ENCODE measurements around the gene PRKCA.
"Not testable (repeated sequence)": the region's sequence is repeated elsewhere in the genome, so short reads cannot be mapped to it uniquely, and the experiment has no call there.

- not testable (repeated sequence) for TF ChIP-seq CTCF (IDR thresholded peaks at IDR 0.05; ENCODE audit: insufficient read depth, low read length); POLR2AphosphoS5 (IDR thresholded peaks at IDR 0.05; ENCODE audit: low read depth)
Measured at GRCh38 chr17:66350576-66350975, 48.2 kb downstream of the PRKCA start.

Data from HL-60 (cell line).